Loucy (cell line): ENCODE measurements around the gene TAS2R40.

Experiments used
- CTCF ChIP-seq: fragments of 200-600 bp; sonication (generic); conservative IDR thresholded peaks from 2 replicates; pipeline ENCODE4 v1.5.1; 2014; ENCODE audit warnings: mild to moderate bottlenecking, antibody characterized with exemption, low read length
- EZH2phosphoT487 ChIP-seq: fragments of 200-600 bp; IDR thresholded peaks from 2 replicates; pipeline ENCODE4 v1.6.1; 2018; ENCODE audit warnings: antibody characterized with exemption, mild to moderate bottlenecking, moderate library complexity, borderline replicate concordance

DNA sequence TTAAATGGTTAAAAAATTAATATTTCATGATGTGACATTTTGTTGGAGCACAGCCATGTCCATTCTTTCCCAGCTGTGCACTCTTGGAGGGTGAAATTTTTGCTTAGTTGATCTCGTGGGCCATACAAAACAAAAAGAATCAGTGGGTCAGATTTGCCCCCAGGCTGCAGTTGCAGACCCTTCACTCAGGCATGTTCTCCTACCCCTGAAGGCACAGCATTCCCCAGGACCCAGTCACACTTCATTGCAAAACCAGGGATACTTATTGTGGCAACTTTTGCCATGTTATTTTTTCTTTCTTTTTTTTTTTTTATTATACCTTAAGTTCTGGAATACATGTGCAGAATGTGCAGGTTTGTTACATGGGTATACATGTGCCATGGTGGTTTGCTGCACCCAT is 6.0 kb downstream of the TAS2R40 start:
- TF ChIP-seq CTCF (no peak), EZH2phosphoT487 (no peak)
